B cell (primary cell): ENCODE data around the gene KIAA0825.

Experiments used
- EZH2 ChIP-seq: IDR thresholded peaks from 2 replicates; pipeline ENCODE4 v1.6.1; 2012; ENCODE audit warnings: borderline replicate concordance, low read depth, mild to moderate bottlenecking, moderate library complexity, low read length; ENCODE audit not compliant: insufficient read depth, poor library complexity, severe bottlenecking
- TF ChIP-seq, protein P1 (sequence below): fragments of 200-600 bp; IDR thresholded peaks from one replicate; pipeline ENCODE4 v1.8.0; 2022; ENCODE audit warnings: antibody characterized with exemption, mild to moderate bottlenecking

DNA sequence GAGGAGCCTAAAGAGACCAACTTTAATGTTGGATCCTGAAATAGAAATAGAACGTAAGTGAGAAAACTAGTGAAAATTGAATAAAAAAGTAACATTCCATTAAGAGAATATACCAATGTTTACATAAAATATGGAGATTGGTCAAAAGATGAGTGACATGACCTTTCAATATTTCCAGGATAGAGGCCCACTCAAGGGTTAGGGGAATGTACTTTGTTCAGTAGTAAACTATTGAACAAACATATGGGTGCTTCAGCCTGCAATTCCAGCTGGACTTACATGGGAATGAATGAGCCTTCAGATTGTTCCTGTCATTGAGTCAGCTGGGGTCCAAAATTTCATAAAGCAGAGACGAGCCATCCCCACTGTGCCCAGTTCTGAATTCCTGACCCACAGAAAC lies 505.3 kb downstream of the KIAA0825 start:
- TF ChIP-seq, protein P1, sequence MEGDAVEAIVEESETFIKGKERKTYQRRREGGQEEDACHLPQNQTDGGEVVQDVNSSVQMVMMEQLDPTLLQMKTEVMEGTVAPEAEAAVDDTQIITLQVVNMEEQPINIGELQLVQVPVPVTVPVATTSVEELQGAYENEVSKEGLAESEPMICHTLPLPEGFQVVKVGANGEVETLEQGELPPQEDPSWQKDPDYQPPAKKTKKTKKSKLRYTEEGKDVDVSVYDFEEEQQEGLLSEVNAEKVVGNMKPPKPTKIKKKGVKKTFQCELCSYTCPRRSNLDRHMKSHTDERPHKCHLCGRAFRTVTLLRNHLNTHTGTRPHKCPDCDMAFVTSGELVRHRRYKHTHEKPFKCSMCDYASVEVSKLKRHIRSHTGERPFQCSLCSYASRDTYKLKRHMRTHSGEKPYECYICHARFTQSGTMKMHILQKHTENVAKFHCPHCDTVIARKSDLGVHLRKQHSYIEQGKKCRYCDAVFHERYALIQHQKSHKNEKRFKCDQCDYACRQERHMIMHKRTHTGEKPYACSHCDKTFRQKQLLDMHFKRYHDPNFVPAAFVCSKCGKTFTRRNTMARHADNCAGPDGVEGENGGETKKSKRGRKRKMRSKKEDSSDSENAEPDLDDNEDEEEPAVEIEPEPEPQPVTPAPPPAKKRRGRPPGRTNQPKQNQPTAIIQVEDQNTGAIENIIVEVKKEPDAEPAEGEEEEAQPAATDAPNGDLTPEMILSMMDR: no peak
- no peak for TF ChIP-seq EZH2
